ENCODE measurements around the gene RNF4.

RNF4 gene

GRCh38 chr4:2446656-2447564, 22.0 kb upstream of the RNF4 start:
- no peaks in the 10 kb centered on the region for H3K27me3 ChIP-seq (replicated peaks)
- TF ChIP-seq, protein P1, sequence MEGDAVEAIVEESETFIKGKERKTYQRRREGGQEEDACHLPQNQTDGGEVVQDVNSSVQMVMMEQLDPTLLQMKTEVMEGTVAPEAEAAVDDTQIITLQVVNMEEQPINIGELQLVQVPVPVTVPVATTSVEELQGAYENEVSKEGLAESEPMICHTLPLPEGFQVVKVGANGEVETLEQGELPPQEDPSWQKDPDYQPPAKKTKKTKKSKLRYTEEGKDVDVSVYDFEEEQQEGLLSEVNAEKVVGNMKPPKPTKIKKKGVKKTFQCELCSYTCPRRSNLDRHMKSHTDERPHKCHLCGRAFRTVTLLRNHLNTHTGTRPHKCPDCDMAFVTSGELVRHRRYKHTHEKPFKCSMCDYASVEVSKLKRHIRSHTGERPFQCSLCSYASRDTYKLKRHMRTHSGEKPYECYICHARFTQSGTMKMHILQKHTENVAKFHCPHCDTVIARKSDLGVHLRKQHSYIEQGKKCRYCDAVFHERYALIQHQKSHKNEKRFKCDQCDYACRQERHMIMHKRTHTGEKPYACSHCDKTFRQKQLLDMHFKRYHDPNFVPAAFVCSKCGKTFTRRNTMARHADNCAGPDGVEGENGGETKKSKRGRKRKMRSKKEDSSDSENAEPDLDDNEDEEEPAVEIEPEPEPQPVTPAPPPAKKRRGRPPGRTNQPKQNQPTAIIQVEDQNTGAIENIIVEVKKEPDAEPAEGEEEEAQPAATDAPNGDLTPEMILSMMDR (IDR thresholded peaks at IDR 0.05; ENCODE audit: low read depth, low read length, missing control alignments): no peak
- H3K36me3 ChIP-seq (replicated peaks): no peaks in the 10 kb centered on the region
- no peak for DNase-seq
- in situ Hi-C loops (cut with HindIII; ENCODE audit: low pct_ligation_motif_present, low sequenced_read_pairs): no loop called here
- no peak overlapping the region for H3K27ac ChIP-seq
- H3K4me3 ChIP-seq (ENCODE audit: low read depth, low read length): no peak overlapping the region

DNA sequence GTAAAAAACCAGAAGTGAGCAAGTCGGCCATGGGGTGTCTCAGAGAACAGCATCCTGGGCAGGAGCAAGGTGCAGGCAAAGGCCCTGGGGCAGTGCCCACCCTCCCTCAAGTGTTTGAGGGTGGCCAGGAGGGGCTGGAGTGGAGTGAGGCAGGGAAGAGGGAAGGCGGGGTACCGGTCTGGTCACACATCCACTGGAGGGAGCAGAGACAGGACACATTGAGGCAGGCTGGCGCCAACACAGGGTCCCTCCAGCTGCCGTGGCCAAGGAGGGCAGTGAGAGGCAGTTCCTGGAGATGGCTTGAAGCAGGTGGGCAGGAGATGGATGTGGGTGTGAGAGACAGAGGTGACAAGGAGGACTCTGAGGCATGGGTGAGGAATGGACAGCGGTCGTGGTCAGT, 20.3 kb upstream of the RNF4 start:
- in situ Hi-C loops (cut with HindIII; ENCODE audit: low pct_ligation_motif_present, low sequenced_read_pairs): no loop called here
- H3K27ac ChIP-seq: no peak overlapping the region
- H3K4me3 ChIP-seq (ENCODE audit: low read depth, low read length): no peak overlapping the region
- DNase-seq: no peak
- TF ChIP-seq, protein P1 (IDR thresholded peaks at IDR 0.05; ENCODE audit: low read depth, low read length, missing control alignments): no peak
- H3K36me3 ChIP-seq (replicated peaks): no peaks in the 10 kb centered on the region
- H3K27me3 ChIP-seq (replicated peaks): no peaks in the 10 kb centered on the region

- Histone ChIP-seq H3K36me3 (replicated peaks) (no peaks in the 10 kb centered on the region), H3K27me3 (replicated peaks) (no peaks in the 10 kb centered on the region), H3K4me3 (ENCODE audit: low read depth, low read length) (no peak overlapping the region), H3K27ac (no peak overlapping the region)
- no peak for DNase-seq
- TF ChIP-seq, protein P1 (IDR thresholded peaks at IDR 0.05; ENCODE audit: low read depth, low read length, missing control alignments): no peak
- in situ Hi-C loops (cut with HindIII; ENCODE audit: low pct_ligation_motif_present, low sequenced_read_pairs): no loop called here
These were observed 19.9 kb upstream of the RNF4 start for GRCh38 chr4:2449051-2449450.

DNA sequence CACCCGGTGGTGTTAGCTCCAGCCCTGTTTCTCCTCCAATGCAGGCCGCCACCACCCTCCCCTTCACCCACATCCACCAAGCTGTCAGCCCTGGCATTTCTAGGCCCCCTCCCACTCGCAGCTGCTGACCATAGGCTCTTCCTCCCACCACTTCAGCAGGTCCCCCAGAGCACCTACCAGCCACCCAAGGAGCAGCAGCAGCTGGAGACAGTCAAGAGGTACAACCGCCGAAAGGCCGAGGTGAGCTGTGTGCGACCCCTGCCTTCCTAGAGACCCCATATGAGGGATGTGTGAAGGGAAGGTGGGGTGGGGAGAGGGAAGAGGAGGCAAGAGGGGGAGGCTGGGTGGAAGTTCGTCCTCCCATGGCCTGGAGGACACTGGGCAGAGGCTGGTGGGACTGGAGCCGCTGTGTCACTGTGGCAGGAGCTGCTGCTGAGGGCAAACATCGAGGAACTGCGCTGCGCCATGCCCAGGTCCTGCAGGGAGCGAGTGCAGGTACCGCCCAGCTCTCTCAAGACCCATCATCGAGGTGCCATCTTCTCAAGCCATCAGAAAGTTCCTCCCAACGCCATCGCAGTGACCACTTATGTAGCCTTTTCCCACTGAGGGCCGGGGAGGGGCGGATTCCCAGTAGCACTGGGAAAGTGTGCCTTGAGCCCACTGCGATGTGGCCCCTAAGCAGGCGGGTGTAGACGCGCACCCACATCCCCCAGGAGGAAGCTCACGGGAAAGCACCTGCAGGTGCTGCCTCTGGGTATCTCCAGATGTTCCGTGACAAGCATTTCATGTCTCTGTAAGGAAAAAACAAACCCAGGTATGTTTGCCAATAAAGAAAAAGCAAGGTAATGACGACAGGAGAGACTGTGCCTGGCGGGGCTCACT, 19.2 kb upstream of the RNF4 start:
- Histone ChIP-seq H3K4me3 (ENCODE audit: low read depth, low read length) (no peak overlapping the region), H3K27ac (no peak overlapping the region), H3K36me3 (replicated peaks) (no peaks in the 10 kb centered on the region), H3K27me3 (replicated peaks) (no peaks in the 10 kb centered on the region)
- no peak for DNase-seq
- TF ChIP-seq, protein P1 (IDR thresholded peaks at IDR 0.05; ENCODE audit: low read depth, low read length, missing control alignments): no peak
- in situ Hi-C loops (cut with HindIII; ENCODE audit: low pct_ligation_motif_present, low sequenced_read_pairs): no loop called here

- Histone ChIP-seq H3K36me3 (replicated peaks) (no peaks in the 10 kb centered on the region), H3K27ac (no peak overlapping the region), H3K4me3 (ENCODE audit: low read depth, low read length) (no peak overlapping the region), H3K27me3 (replicated peaks) (no peaks in the 10 kb centered on the region)
- TF ChIP-seq, protein P1 (IDR thresholded peaks at IDR 0.05; ENCODE audit: low read depth, low read length, missing control alignments): no peak
- in situ Hi-C loops (cut with HindIII; ENCODE audit: low pct_ligation_motif_present, low sequenced_read_pairs): no loop called here
- no peak for DNase-seq
These were observed 18.4 kb upstream of the RNF4 start for GRCh38 chr4:2450394-2451035.
